GM12878 (cell line): Measurements from ENCODE around the gene HEPACAM.

Source experiments
- CHD2 ChIP-seq: IDR thresholded peaks from 2 replicates; pipeline ENCODE4 v1.6.1; 2011; ENCODE audit warnings: low read depth, low read length, improper control_type of control experiment, borderline replicate concordance
- POLR2A ChIP-seq: IDR thresholded peaks from 2 replicates; pipeline ENCODE4 v1.6.1; 2011; ENCODE audit warnings: low read depth, mild to moderate bottlenecking, low read length
- TCF3 ChIP-seq: IDR thresholded peaks from 2 replicates; pipeline ENCODE4 v1.6.1; 2012; ENCODE audit warnings: low read depth, mild to moderate bottlenecking, low read length, borderline replicate concordance; ENCODE audit not compliant: insufficient read depth
- TF ChIP-seq, protein P1 (sequence below): IDR thresholded peaks from 2 replicates; pipeline ENCODE4 v1.6.1; 2012; ENCODE audit warnings: low read depth, low read length, improper control_type of control experiment
- TF ChIP-seq, protein P2 (sequence below), 3 experiments: IDR thresholded peaks in 2 of 3; conservative IDR thresholded peaks in 1 of 3; 2 replicates each; pipeline ENCODE4 v1.5.1; 2011; ENCODE audit warnings: low read depth in 3 of 3, low read length in 3 of 3, mild to moderate bottlenecking in 3 of 3, control low read depth in 2 of 3, moderate library complexity in 2 of 3, inconsistent platforms in 1 of 3, mixed read lengths in 1 of 3; ENCODE audit not compliant: control insufficient read depth in 2 of 3, insufficient read depth in 1 of 3; ENCODE audit errors: extremely low read depth in 1 of 3

- TF ChIP-seq, protein P1, sequence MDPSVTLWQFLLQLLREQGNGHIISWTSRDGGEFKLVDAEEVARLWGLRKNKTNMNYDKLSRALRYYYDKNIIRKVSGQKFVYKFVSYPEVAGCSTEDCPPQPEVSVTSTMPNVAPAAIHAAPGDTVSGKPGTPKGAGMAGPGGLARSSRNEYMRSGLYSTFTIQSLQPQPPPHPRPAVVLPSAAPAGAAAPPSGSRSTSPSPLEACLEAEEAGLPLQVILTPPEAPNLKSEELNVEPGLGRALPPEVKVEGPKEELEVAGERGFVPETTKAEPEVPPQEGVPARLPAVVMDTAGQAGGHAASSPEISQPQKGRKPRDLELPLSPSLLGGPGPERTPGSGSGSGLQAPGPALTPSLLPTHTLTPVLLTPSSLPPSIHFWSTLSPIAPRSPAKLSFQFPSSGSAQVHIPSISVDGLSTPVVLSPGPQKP: no peak
- TF ChIP-seq CHD2: no peak
- TF ChIP-seq TCF3: no peak
- TF ChIP-seq, protein P2, sequence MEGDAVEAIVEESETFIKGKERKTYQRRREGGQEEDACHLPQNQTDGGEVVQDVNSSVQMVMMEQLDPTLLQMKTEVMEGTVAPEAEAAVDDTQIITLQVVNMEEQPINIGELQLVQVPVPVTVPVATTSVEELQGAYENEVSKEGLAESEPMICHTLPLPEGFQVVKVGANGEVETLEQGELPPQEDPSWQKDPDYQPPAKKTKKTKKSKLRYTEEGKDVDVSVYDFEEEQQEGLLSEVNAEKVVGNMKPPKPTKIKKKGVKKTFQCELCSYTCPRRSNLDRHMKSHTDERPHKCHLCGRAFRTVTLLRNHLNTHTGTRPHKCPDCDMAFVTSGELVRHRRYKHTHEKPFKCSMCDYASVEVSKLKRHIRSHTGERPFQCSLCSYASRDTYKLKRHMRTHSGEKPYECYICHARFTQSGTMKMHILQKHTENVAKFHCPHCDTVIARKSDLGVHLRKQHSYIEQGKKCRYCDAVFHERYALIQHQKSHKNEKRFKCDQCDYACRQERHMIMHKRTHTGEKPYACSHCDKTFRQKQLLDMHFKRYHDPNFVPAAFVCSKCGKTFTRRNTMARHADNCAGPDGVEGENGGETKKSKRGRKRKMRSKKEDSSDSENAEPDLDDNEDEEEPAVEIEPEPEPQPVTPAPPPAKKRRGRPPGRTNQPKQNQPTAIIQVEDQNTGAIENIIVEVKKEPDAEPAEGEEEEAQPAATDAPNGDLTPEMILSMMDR (IDR thresholded peaks at IDR 0.05 in 2 of 3, conservative IDR thresholded peaks at IDR 0.05 in 1 of 3; ENCODE audit: control insufficient read depth in 2 of 3, extremely low read depth in 1 of 3, insufficient read depth in 1 of 3, low read depth in 3 of 3, low read length in 3 of 3): no peak
- no peak for TF ChIP-seq POLR2A
These were observed 63.6 kb downstream of the HEPACAM start for GRCh38 chr11:124872280-124872679.
